Measurements from ENCODE around the gene CNPY1. TPM values are rescaled to one million over a fixed set of nuclear protein-coding genes. Genes with fewer than 3 reads are reported as not detected.

The CNPY1 gene
- total and polyA plus RNA-seq, 2 of the 8 experiments (the other 6 are each of a cell fraction or from before 2014, with no cell fraction given), result not detected

DNA sequence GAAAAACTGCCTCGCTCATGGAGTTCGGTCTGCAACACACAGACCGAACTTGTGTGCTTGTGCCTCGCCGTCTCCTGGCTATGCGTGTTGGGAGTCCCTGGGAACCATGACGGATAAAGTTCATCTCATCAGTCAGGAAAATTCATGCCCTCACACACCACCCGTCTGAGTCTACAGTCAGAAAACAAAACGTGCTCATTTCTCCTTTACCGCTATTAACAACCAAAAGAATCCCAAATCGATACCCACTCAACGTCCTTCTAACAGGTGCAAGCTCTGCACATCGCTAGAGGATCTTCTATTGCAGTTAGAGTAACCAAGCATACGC, 13.6 kb downstream of the CNPY1 start:
- H2BK20ac ChIP-seq (ENCODE audit: low read length), result no peak overlapping the region
- CTCF ChIA-PET (ENCODE audit: partially characterized antibody), result interaction anchor here (1.1 to 5.6 kb wide), 9 partner anchors 10 to 169 kb away, joined by 3 to 52 read pairs (median 5); partner anchors contain the start of gene CNPY1

More for the DNA sequence above, 13.6 kb downstream of the CNPY1 start:
- 37% methylated on average over 14 of the region's 14 CpGs; no CpG with 5 or more reads in 1 of the 2 experiments for WGBS, 2 experiments (ENCODE audit: extremely low coverage in 1 of 2, insufficient coverage in 1 of 2, insufficient read length in 1 of 2, insufficient replicate concordance in 2 of 2, low coverage in 1 of 2, low lambda C conversion rate in 2 of 2, missing lambda C conversion rate in 1 of 2)
- DNase-seq (ENCODE audit: low read depth in 1 of 2, low spot score in 2 of 2) (no peak), FAIRE-seq (no peak)
- Histone ChIP-seq H3K23ac (ENCODE audit: insufficient read length) (no peak overlapping the region), H3K4me3 (ENCODE audit: extremely low read depth in 1 of 4, insufficient read depth in 2 of 4, low read depth in 3 of 4, low read length in 4 of 4) (peak overlapping the region in 3 of 4 experiments; percentile 21 to 55 (median 30); a peak in 4 of 8 replicates), H3K79me2 (ENCODE audit: control insufficient read depth in 1 of 2, insufficient read depth in 2 of 2, low read length in 2 of 2) (no peaks in the 10 kb centered on the region), H3K4me1 (replicated peaks in 1 of 4; ENCODE audit: control insufficient read depth in 3 of 4, insufficient read depth in 4 of 4, low read length in 3 of 4) (peaks cover 0 to 8% (median 7%) of the 10 kb centered on the region in 4 experiments; a peak in 5 of 7 replicates), H3K4me2 (ENCODE audit: insufficient read depth in 1 of 2, low read depth in 2 of 2, low read length in 2 of 2) (peak overlapping the region; percentile 60 to 82), H3K56ac (replicated peaks; ENCODE audit: insufficient read length, low read depth, low read length) (no peak overlapping the region), H4K5ac (ENCODE audit: insufficient read length, low read depth, low read length) (no peak overlapping the region), H3K79me1 (ENCODE audit: low read depth, low read length) (0 out of 2 replicates have a peak, but pooled peaks cover 2% of the 10 kb centered on the region), H3K23me2 (ENCODE audit: low read depth, low read length) (peaks cover 3% of the 10 kb centered on the region; the same call in 1 of the 2 replicates), H4K8ac (ENCODE audit: extremely low read depth, insufficient read depth, low read length) (no peak overlapping the region), H3K36me3 (ENCODE audit: control insufficient read depth in 2 of 4, insufficient read depth in 4 of 4, low read length in 3 of 4) (no peaks in the 10 kb centered on the region), H3K18ac (ENCODE audit: extremely low read depth, low read length) (no peak overlapping the region), H3K27ac (ENCODE audit: low read depth, low read length) (no peak overlapping the region), H4K91ac (replicated peaks; ENCODE audit: insufficient read length, low read length) (no peak overlapping the region), H2AK5ac (ENCODE audit: low read depth, low read length) (no peak overlapping the region), H2BK120ac (replicated peaks; ENCODE audit: low read depth, low read length) (no peak overlapping the region), H3K9ac (replicated peaks in 1 of 4; ENCODE audit: extremely low read depth in 1 of 4, low read depth in 3 of 4, low read length in 3 of 4) (no peak overlapping the region), H3K14ac (ENCODE audit: insufficient read length) (no peak overlapping the region), H2BK15ac (ENCODE audit: low read length) (no peak overlapping the region), H3K9me3 (ENCODE audit: insufficient read depth in 2 of 2, low read depth in 1 of 2, low read length in 1 of 2) (no peaks in the 10 kb centered on the region; a peak in 1 of 4 replicates), H3K4ac (replicated peaks; ENCODE audit: insufficient read length, low read depth, low read length) (no peak overlapping the region), H4K20me1 (replicated peaks in 1 of 2; ENCODE audit: control insufficient read depth in 1 of 2, insufficient read depth in 2 of 2, low read length in 2 of 2) (peaks cover 2 to 10% of the 10 kb centered on the region in 2 experiments), H2BK5ac (ENCODE audit: low read depth, low read length) (no peak overlapping the region), H3K27me3 (replicated peaks in 1 of 4; ENCODE audit: control insufficient read depth in 3 of 4, extremely low read depth in 1 of 4, insufficient read depth in 3 of 4, low read length in 3 of 4) (peaks cover 29 to 68% (median 58%) of the 10 kb centered on the region in 4 experiments), H2AFZ (ENCODE audit: low read length) (no peak overlapping the region), H2BK12ac (ENCODE audit: low read depth, low read length) (0 out of 2 replicates have a peak overlapping the region, but pooled peaks have one; percentile 27)
- POLR2A ChIA-PET (ENCODE audit: partially characterized antibody), result no interaction called here
- no peak for TF ChIP-seq GABPA (IDR thresholded peaks at IDR 0.05; ENCODE audit: borderline replicate concordance, insufficient read depth, low read length)

Data from H1 (cell line).